K562 (cell line): ENCODE results near the gene COASY. TPM values are rescaled to one million over a fixed set of nuclear protein-coding genes. Genes with fewer than 3 reads are reported as not detected.

Experiments
- CBFA2T3 ChIP-seq: fragments of 450-650 bp; IDR thresholded peaks from 2 replicates; pipeline ENCODE4 v1.6.1; 2017
- CEBPG ChIP-seq, 3 experiments: fragments of 200-800 bp in 1 of 3; sonication (Bioruptor generic) in 1 of 3; sonication (generic) in 1 of 3; formaldehyde crosslinking in 1 of 3; IDR thresholded peaks in 2 of 3; conservative IDR thresholded peaks in 1 of 3; 2 replicates each; pipeline versions ENCODE4 v1.6.1 to v1.8.0; 2016 to 2022; ENCODE audit warnings: missing compliant biosample characterization in 2 of 3, missing genetic modification characterization in 2 of 3, mild to moderate bottlenecking in 1 of 3, missing genetic modification reagents in 1 of 3
- CREBBP ChIP-seq: IDR thresholded peaks from one replicate; pipeline ENCODE4 v1.6.1; 2012; ENCODE audit warnings: low read depth, mild to moderate bottlenecking, control low read depth, inconsistent platforms, low read length
- ELF1 ChIP-seq: fragments of 200-800 bp; sonication (Bioruptor generic); IDR thresholded peaks from 2 replicates; pipeline ENCODE4 v1.6.1; 2016; ENCODE audit warnings: missing genetic modification characterization, missing compliant biosample characterization
- FOXA3 ChIP-seq, 2 experiments: fragments of 450-650 bp in 1 of 2; sonication (generic) in 1 of 2; formaldehyde crosslinking; IDR thresholded peaks in 1 of 2; conservative IDR thresholded peaks in 1 of 2; 2 replicates each; pipeline versions ENCODE4 v1.4.0 to v1.8.0; 2020 to 2022; ENCODE audit warnings: mild to moderate bottlenecking in 2 of 2, missing genetic modification reagents in 1 of 2
- GATAD2A ChIP-seq: fragments of 450-650 bp; IDR thresholded peaks from 2 replicates; pipeline ENCODE4 v1.6.1; 2017
- HDAC2 ChIP-seq: fragments of 450-650 bp; IDR thresholded peaks from 2 replicates; pipeline ENCODE4 v1.6.1; 2016; ENCODE audit warnings: mild to moderate bottlenecking
- MCM7 ChIP-seq, 2 experiments: fragments of 450-650 bp; IDR thresholded peaks; 2 replicates each; pipeline ENCODE4 v1.6.1; 2016 to 2018
- SMARCA5 ChIP-seq: fragments of 450-650 bp; IDR thresholded peaks from 2 replicates; pipeline ENCODE4 v1.6.1; 2016
- SP2 ChIP-seq: IDR thresholded peaks from 2 replicates; pipeline ENCODE4 v1.6.1; 2011; ENCODE audit warnings: mild to moderate bottlenecking, low read depth, low read length, moderate library complexity; ENCODE audit not compliant: poor library complexity, severe bottlenecking; ENCODE audit errors: extremely low read depth
- STAT5A ChIP-seq: IDR thresholded peaks from 2 replicates; pipeline ENCODE4 v1.6.1; 2012; ENCODE audit warnings: low read length, inconsistent platforms, borderline replicate concordance
- TRIM24 ChIP-seq, 2 experiments: fragments of 450-650 bp; IDR thresholded peaks; 2 replicates each; pipeline ENCODE4 v1.6.1; 2016
- polyA plus RNA-seq, 8 experiments: library from polyadenylated mRNA; depleted of rRNA in 4 of 8; stranded (reverse) in 5 of 8; unstranded in 3 of 8; fragments of >200 nt; fragmentation: Nextera tagmentation in 2 of 8; fragmentation: Illumina TruSeq in 1 of 8; extraction: Ambion mirVana in 2 of 8; extraction: Trizol in 1 of 8; gene quantifications; 2 replicates each; pipeline versions ENCODE4 v1.2.1 to v1.2.3, GENCODE V29; 2011 to 2014; ENCODE audit warnings: inconsistent platforms in 1 of 8, missing spikeins in 1 of 8
- total RNA-seq, 7 experiments: library from RNA; depleted of rRNA in 6 of 7; stranded (reverse); fragments of >200 nt in 6 of 7; fragmentation: Illumina TruSeq in 2 of 7; extraction: Trizol in 2 of 7; gene quantifications; 2 replicates each; pipeline versions ENCODE4 v1.2.1 to v1.2.3, GENCODE V29; 2011 to 2021; ENCODE audit warnings: low replicate concordance in 1 of 7
- TF ChIP-seq, protein P1 (sequence below), 2 experiments: fragments of 450-650 bp; IDR thresholded peaks; 2 replicates each; pipeline ENCODE4 v1.6.1; 2016
- TF ChIP-seq, protein P2 (sequence below): sonication (generic); formaldehyde crosslinking; IDR thresholded peaks from 2 replicates; pipeline ENCODE4 v1.8.0; 2022; ENCODE audit warnings: mild to moderate bottlenecking, missing genetic modification reagents
- TF ChIP-seq, protein P3 (sequence below), 2 experiments: fragments of 450-650 bp in 1 of 2; sonication (generic) in 1 of 2; formaldehyde crosslinking in 1 of 2; IDR thresholded peaks; 2 replicates each; pipeline versions ENCODE4 v1.7.1 to v1.9.0; 2016 to 2022; ENCODE audit warnings: inconsistent platforms in 1 of 2, mild to moderate bottlenecking in 1 of 2, missing genetic modification reagents in 1 of 2

The COASY gene
- total and polyA plus RNA-seq, 9 of the 15 experiments (the other 6 are each of a cell fraction or from before 2014, with no cell fraction given) = 25.4 to 175 (median 62.3) TPM

DNA sequence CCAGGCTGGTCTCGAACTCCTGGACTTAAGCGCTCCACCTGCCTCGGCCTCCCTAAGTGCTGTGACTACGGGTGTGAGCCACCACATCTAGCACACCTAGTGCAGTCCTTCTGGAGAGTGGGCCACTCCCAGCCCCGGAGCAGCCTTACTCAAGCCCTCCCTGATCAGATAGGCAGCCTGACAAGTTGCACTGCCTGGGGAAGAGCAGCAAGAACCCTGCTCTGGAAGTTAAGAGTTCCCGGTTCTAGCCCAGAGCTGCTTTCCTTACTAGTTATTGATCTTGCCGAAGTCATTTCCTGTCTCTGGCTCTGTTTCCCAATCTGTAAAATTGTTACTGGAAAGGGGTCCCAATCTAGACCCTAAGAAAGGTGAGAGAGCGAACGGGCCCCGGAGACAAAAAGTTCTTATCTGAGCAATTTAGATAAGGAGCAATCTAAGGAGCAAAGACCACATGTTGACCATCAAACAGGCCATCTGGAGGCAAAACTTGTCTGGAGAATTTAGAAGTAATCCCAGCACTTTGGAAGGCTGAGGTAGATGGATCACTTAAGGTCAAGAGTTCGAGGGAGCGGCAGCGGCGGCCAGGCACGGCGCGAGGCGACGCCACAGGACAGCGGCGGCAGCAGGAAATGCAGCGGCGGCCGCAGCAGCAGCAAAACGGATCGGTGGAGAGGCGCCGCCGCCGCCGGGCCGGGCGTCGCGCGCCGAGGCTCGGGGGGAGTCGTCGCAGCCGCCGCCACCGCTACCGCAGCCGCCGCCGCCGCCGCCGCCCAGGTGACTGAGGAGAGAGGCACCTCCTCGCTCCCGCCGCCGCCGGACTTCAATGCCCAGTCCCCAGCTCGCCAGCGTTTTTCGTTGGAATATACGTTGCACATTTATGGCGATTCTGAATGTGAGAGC lies 30.2 kb upstream of the COASY start (continued):
- TF ChIP-seq CEBPG (CRISPR knock-in tag; IDR thresholded peaks at IDR 0.05) (no peak), CEBPG (tag; conservative IDR thresholded peaks at IDR 0.05 in 1 of 2, IDR thresholded peaks at IDR 0.05 in 1 of 2) (no peak), ELF1 (tag) (no peak), GATAD2A (no peak), HDAC2 (peak; percentile 81), SP2 (no peak), FOXA3 (CRISPR knock-in tag; conservative IDR thresholded peaks at IDR 0.05 in 1 of 2, IDR thresholded peaks at IDR 0.05 in 1 of 2) (0 out of 4 replicates have a peak, but pooled peaks of 1 of the 2 experiments have one; percentile 10), MCM7 (IDR thresholded peaks at IDR 0.05) (no peak), SMARCA5 (peak; percentile 10; the same call in 1 of the 2 replicates), CBFA2T3 (peak; percentile 83), CREBBP (no peak), TRIM24 (IDR thresholded peaks at IDR 0.05) (no peak), STAT5A (no peak)
- TF ChIP-seq, protein P1, sequence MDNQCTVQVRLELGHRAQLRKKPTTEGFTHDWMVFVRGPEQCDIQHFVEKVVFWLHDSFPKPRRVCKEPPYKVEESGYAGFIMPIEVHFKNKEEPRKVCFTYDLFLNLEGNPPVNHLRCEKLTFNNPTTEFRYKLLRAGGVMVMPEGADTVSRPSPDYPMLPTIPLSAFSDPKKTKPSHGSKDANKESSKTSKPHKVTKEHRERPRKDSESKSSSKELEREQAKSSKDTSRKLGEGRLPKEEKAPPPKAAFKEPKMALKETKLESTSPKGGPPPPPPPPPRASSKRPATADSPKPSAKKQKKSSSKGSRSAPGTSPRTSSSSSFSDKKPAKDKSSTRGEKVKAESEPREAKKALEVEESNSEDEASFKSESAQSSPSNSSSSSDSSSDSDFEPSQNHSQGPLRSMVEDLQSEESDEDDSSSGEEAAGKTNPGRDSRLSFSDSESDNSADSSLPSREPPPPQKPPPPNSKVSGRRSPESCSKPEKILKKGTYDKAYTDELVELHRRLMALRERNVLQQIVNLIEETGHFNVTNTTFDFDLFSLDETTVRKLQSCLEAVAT (IDR thresholded peaks at IDR 0.05) = no peak
- TF ChIP-seq, protein P2, sequence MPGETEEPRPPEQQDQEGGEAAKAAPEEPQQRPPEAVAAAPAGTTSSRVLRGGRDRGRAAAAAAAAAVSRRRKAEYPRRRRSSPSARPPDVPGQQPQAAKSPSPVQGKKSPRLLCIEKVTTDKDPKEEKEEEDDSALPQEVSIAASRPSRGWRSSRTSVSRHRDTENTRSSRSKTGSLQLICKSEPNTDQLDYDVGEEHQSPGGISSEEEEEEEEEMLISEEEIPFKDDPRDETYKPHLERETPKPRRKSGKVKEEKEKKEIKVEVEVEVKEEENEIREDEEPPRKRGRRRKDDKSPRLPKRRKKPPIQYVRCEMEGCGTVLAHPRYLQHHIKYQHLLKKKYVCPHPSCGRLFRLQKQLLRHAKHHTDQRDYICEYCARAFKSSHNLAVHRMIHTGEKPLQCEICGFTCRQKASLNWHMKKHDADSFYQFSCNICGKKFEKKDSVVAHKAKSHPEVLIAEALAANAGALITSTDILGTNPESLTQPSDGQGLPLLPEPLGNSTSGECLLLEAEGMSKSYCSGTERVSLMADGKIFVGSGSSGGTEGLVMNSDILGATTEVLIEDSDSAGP (CRISPR knock-in tag) = no peak
- TF ChIP-seq, protein P3, sequence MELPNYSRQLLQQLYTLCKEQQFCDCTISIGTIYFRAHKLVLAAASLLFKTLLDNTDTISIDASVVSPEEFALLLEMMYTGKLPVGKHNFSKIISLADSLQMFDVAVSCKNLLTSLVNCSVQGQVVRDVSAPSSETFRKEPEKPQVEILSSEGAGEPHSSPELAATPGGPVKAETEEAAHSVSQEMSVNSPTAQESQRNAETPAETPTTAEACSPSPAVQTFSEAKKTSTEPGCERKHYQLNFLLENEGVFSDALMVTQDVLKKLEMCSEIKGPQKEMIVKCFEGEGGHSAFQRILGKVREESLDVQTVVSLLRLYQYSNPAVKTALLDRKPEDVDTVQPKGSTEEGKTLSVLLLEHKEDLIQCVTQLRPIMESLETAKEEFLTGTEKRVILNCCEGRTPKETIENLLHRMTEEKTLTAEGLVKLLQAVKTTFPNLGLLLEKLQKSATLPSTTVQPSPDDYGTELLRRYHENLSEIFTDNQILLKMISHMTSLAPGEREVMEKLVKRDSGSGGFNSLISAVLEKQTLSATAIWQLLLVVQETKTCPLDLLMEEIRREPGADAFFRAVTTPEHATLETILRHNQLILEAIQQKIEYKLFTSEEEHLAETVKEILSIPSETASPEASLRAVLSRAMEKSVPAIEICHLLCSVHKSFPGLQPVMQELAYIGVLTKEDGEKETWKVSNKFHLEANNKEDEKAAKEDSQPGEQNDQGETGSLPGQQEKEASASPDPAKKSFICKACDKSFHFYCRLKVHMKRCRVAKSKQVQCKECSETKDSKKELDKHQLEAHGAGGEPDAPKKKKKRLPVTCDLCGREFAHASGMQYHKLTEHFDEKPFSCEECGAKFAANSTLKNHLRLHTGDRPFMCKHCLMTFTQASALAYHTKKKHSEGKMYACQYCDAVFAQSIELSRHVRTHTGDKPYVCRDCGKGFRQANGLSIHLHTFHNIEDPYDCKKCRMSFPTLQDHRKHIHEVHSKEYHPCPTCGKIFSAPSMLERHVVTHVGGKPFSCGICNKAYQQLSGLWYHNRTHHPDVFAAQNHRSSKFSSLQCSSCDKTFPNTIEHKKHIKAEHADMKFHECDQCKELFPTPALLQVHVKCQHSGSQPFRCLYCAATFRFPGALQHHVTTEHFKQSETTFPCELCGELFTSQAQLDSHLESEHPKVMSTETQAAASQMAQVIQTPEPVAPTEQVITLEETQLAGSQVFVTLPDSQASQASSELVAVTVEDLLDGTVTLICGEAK (IDR thresholded peaks at IDR 0.05) = no peak
- TF ChIP-seq, protein P3 (CRISPR knock-in tag; IDR thresholded peaks at IDR 0.05) = no peak
